ENCODE results near the gene ATP12A.

The ATP12A gene

GRCh38 chr13:24740014-24740890 is 60.0 kb downstream of the ATP12A start:
- DNase-seq = no peak

- DNase-seq = no peak
Observed at GRCh38 chr13:24741016-24741662, 60.9 kb downstream of the ATP12A start.

- DNase-seq = no peak
Observed at GRCh38 chr13:24741791-24742190, 61.6 kb downstream of the ATP12A start.

- no peak for DNase-seq
Observed at GRCh38 chr13:24742294-24742693, 62.1 kb downstream of the ATP12A start.

GRCh38 chr13:24742977-24743376 is 62.8 kb downstream of the ATP12A start:
- DNase-seq = no peak

DNA sequence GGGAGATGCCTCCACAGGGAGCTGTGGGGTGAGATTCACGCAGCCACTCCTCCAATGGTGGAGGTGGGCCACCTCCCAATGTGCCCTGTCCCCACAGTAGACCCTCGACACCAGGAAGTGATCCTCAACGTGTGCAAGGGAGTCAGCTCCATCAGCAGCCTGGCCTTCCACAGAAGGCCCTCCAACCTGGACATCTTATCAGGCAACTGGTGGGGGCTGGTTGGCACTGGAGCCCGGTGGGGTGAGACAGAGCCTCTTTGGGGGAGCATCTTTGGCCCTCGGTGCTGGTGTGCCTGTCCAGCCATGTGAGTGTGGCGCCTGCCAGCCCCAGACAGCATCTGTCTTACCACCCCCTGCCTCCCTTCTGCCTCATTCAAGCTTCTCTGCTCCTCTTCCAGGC is 64.0 kb downstream of the ATP12A start:
- no peak for DNase-seq

DNA sequence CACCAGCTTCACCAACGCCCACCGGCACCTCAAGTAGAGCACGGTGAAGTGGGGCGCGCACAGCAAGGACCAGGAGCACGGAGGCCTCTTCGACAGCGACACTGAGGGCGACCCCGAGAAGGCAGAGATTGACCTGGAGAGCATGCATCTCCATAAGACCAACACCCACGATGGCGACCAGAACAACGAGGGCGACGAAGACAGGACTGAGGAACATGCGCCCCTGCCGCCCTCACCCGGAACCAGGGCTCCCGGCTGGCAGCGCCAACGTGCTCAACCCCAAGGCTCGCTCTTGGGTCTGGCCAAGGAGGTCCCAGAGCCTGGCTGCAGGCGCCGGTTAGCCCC is 65.3 kb downstream of the ATP12A start:
- DNase-seq = no peak

DNA sequence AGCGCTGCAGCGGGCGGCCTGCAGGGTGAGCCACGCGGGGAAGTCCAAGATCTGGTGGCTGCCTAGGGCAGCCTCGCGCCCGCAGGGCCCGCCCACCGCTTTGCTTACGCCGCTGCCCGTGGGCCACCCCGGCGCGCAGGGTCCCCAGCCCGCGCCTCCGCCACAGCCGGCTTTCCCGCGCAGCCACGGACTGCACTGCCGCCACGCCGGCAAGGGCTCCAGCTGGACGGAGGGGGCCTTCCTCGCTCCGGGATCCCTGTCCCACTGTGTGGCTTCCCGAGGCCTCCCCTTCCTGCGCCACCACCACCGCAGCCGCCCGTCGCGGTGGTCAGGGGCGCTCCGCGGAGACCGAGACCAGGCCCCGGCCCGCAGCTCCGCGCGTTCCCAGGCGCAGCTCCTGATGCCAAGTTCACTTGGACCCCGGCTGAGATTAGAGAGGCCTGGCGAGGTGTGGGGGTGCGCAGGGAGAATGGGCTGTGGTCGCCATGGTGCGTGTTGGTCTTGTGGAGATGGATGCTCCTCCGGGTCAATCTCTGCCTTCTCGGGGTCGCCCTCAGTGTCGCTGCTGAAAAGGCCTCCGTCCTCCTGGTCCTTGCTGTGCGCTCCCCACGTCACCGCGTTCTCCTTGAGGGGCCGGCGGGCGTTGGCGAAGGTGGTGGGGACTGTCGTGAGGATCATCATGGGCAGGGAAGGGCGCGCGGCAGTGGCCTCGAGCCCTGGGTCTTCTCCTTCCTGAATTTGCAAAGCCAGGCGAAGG is 65.8 kb downstream of the ATP12A start:
- no peak for DNase-seq

DNA sequence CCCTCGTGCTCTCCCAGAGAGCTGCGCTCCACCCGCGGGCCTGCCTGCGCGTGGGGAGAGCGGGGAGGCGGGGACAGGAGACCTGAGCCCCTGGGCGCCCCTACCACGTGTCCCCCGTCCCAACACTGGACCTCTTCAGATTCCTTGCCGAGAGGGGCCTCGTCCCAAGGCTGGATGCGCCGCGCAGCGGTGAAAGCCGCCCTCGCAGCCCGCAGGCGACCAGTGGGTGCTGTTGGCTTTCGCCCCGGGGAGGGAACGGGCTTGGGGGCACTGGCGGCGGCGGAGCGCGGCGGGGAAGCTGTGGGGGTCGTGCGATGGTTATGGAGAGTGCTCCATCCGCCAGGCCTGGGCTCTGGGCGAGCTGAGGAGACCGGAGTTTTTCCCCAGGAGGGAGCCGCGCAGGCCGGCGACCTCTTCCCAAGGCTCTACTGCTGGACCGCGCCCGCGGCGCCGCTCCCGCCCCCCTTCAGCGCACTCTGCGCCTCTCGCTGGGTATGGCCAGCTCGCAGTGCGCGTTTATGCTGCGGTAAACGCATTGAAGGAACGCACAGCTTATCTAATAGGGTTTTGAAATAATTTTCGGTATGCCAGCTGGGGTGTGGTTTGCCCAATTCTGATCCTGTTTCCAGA is 66.5 kb downstream of the ATP12A start:
- no peak for DNase-seq

GRCh38 chr13:24747248-24748060 is 67.2 kb downstream of the ATP12A start:
- no peak for DNase-seq

- no peak for DNase-seq
Observed at GRCh38 chr13:24748061-24748400, 67.8 kb downstream of the ATP12A start.

- DNase-seq = no peak
Observed at GRCh38 chr13:24759197-24759596, 79.0 kb downstream of the ATP12A start.

Data from activated gamma-delta T cell treated with Interleukin-2 at 50 U/mL for 16 hours (primary cell).